ENCODE data around the gene SDE2.
"Not testable (repeated sequence)": the region's sequence is repeated elsewhere in the genome, so short reads cannot be mapped to it uniquely, and the experiment has no call there.

SDE2 gene

GRCh38 chr1:225973158-225973557 is 26.0 kb downstream of the SDE2 start:
- no peak for DNase-seq

GRCh38 chr1:225972344-225973152 is 26.6 kb downstream of the SDE2 start:
- DNase-seq: no peak

GRCh38 chr1:225970592-225971157 is 28.5 kb downstream of the SDE2 start:
- DNase-seq: not testable (repeated sequence)

GRCh38 chr1:225969751-225970150 is 29.4 kb downstream of the SDE2 start:
- not testable (repeated sequence) for DNase-seq

- no peak for DNase-seq
Measured at GRCh38 chr1:225965231-225965630, 33.9 kb downstream of the SDE2 start.

- DNase-seq: no peak
Measured at GRCh38 chr1:225963735-225964530, 35.2 kb downstream of the SDE2 start.

GRCh38 chr1:225962440-225962975 is 36.6 kb downstream of the SDE2 start:
- no peak for DNase-seq

GRCh38 chr1:225961659-225962439 is 37.3 kb downstream of the SDE2 start:
- no peak for DNase-seq

GRCh38 chr1:225958041-225958440 is 41.1 kb downstream of the SDE2 start:
- no peak for DNase-seq

- no peak for DNase-seq
Measured at GRCh38 chr1:225954753-225955152, 44.4 kb downstream of the SDE2 start.

- no peak for DNase-seq
Measured at GRCh38 chr1:225953315-225953714, 45.8 kb downstream of the SDE2 start.

GRCh38 chr1:225950905-225951497 is 48.1 kb downstream of the SDE2 start:
- no peak for DNase-seq

- no peak for DNase-seq
Measured at GRCh38 chr1:225949041-225949440, 50.1 kb downstream of the SDE2 start.

GRCh38 chr1:225946803-225947202 is 52.3 kb downstream of the SDE2 start:
- no peak for DNase-seq

GRCh38 chr1:225946082-225946620 is 53.0 kb downstream of the SDE2 start:
- no peak for DNase-seq

GRCh38 chr1:225945564-225945963 is 53.6 kb downstream of the SDE2 start:
- DNase-seq: no peak

GRCh38 chr1:225944951-225945350 is 54.2 kb downstream of the SDE2 start:
- DNase-seq: no peak

- no peak for DNase-seq
Measured at GRCh38 chr1:225944387-225944786, 54.8 kb downstream of the SDE2 start.

- no peak for DNase-seq
Measured at GRCh38 chr1:225943582-225943981, 55.6 kb downstream of the SDE2 start.

- no peak for DNase-seq
Measured at GRCh38 chr1:225942574-225942973, 56.6 kb downstream of the SDE2 start.

GRCh38 chr1:225941942-225942222 is 57.3 kb downstream of the SDE2 start:
- no peak for DNase-seq
